GM20431 (cell line): ENCODE results near the gene TMEM129.
"Not testable (repeated sequence)": the region's sequence is repeated elsewhere in the genome, so short reads cannot be mapped to it uniquely, and the experiment has no call there.

Experiments used
- in situ Hi-C: fragments of 300-500 bp; cut with MseI, MboI; formaldehyde crosslinking; loops from one replicate; pipeline ENCODE4 v1.15.0; 2020; ENCODE audit warnings: low sequenced_read_pairs; ENCODE audit not compliant: unreplicated experiment

The TMEM129 gene

DNA sequence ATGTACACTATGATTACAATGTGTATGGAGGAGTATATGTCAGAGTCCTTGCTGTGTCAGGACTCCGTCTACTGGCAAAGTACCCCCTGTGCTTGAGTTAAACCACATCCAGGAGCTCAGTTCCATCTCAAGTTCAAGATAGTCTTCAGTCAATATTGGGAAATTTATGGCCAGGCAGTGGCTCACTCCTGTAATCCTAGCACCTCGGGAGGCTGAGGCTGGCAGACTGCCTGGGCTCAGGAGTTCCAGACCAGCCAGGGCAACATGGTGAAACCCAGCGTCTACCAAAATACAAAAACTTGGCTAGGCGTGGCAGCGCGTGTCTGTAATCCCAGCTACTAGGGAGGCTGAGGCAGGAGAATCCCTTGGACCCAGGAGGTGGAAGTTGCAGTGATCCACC lies 14.8 kb downstream of the TMEM129 start:
- in situ Hi-C loops = no loop called here

DNA sequence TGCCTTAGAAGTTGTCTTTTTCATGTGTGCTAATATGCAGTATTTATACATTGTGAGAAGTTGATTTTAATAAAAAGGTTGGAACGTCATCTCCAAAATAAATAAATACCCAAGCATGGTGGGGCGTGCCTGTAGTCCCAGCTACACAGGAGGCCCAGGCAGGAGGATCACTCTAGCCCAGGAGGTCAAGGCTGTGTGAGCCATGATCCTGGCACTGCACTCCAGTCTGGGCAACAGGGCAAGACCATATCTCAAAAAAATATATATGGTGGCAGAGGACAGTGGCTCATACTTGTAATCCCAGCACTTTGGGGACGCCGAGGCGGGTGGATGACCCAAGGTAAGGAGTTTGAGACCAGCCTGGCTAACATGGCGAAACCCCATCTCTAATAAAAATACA lies 15.4 kb downstream of the TMEM129 start:
- in situ Hi-C loops = no loop called here

DNA sequence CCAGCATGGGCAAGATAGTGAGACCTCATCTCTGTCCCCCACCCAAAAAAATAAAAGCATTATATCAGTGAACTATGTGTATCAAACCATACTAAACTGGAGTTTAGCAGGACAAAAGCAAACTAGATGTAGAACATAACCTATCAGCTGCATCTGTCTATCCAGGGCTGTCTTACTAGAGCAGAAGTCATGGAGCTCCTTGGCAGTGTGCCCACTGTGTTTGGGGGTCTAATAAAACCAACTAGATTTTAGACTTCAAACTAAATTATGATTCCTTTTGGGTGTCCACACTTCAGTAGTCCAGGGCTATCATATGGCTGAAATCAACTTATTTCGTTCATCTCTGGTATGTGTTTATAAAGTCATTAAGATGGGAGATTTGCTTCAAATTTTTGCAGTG lies 17.3 kb downstream of the TMEM129 start:
- in situ Hi-C loops = no loop called here

DNA sequence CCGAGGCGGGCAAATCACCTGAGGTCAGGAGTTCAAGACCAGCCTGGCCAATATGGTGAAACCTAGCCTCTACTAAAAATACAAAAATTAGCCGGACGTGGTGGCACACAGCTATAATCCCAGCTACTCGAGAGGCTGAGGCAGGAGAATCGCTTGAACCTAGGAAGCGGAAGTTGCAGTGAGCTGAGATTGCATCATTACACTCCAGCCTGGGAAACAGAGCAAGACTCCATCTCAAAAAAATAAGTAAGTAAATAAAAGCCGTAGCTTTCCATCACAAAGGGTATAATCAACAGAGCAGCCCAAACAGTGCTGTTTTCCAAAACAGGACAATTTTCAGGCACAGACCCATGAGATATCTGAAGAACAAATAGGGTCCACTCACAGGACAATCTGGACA lies 19.5 kb downstream of the TMEM129 start:
- in situ Hi-C loops = not testable (repeated sequence)

DNA sequence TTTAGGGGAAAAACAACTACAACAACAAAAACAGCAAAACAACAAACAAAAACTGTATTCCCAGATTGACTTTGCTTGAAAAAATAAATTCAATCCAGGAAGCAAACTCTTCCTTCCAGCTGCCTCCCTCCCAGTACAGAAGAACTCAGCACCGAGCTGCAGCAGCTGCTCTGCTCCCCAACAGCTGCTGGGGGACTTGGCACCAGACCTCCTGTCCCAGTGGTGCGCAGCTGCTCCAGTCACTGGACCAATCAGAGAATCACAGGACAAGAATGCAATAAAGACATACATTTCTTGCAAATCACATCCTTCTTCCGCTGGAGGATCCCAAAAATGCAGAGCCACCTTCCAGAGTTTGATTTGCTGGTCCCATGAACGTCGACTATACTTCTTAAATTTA lies 25.2 kb downstream of the TMEM129 start:
- in situ Hi-C loops = no loop called here

DNA sequence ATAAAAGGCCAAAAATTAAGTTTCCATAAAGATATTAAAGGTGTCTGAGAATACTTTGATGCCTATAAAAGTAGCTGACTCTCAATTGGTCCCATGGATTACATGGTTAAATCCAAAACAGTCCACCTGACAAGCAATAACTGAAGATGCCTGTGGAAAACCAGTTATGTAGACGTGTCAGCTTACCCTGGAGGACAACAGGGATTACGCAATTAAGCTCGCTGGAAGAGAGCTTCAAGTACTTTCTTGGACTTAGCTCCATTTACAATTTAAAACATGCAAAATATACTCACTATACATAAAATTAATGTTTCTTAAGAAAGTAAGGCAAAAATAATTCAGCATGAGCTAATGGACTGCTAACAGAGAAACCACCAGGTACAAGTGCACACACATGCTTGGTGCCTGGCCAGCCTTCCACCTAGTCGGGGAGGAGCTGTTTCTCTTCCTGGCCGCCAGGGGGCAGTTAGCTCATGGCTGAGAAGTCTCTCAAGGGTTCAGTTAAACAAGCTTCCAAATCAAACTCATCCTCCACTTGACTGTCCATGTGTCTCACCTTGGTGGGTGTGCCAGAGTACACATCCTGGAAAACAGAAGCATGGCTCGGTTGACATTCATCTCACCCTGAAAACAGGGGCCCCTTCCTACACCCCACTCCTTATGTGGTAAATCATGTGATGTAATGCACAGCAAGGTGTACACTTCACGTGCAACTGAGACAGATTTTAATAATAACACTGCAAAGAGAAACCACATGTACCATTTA lies 27.8 kb downstream of the TMEM129 start:
- in situ Hi-C loops = no loop called here

DNA sequence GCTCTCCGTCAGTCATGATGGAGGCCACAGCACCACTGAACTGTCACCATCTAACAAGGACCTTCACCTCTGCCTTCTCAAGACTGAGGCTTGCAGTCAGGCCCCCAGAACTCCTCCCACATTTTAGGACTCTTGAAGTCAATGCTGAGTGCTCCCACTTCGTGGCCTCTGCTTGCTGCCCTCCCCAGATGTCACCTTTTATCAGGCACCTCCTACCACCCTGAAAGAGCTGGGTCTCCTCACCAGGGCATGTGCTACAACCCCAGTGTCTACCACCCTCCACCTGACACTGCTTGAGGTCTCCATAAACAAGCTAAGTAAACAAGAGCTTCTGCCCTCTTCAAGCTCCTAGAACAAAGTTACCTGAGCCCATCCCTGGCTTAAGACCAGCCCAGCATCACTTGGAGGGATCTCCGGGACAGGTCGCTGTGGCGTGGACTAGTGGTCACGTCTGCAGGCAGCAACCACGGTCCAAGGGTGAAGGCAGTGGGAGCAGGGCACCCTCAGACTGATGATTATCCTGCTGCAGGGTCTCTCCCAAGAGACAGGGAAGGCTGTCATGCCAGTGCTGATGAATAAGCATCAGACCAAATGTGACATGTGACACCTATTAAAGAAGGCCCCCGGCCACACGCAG lies 29.3 kb downstream of the TMEM129 start:
- in situ Hi-C loops = no loop called here

DNA sequence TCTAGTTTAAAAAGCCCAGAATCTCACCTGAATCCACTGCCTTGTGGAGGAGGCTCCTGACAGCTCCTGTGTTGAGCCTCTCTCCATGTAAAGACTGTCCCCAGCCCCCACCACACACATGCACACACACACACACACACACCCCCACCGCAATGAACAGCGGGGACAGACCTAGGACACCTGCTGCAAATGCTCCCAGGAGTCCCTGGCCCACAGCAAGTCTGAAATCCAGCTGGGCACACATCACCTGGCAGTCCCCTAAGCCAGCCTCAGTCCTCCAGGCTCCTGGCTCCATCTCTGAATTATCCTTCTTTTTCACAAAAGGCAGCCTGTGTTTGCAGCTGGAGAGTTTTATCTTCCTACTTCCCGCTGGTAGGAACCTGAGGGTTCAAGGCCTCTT lies 30.4 kb downstream of the TMEM129 start:
- in situ Hi-C loops = no loop called here

DNA sequence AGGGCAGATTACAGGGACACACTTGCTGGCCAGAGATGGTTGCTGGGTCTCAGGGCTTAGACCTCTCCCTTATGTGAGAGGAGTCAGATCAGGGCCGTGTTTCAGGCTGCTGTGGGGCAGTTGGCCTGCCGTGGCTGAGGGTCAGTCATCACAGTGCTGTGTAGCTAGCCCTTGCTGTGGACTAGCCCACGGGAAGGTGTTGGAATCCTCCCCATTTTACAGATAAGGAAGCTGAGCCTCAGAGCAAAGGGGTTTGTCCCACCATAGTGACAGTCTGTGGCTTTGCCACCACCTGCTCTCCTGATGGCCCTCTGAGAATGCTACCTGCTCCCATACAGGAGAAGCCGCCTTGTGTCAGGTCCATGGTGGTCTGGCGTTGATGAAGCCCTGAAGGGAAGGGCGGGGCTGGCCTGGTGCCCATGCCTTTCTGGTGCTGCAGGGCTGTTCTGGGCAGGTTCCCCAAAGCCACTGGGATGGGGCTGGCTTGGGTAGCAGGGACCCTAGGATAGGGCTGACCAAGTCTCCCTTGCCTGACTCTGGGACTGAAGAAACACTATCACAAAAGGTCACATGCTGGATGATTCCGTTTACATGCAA lies 34.6 kb downstream of the TMEM129 start:
- in situ Hi-C loops = no loop called here

DNA sequence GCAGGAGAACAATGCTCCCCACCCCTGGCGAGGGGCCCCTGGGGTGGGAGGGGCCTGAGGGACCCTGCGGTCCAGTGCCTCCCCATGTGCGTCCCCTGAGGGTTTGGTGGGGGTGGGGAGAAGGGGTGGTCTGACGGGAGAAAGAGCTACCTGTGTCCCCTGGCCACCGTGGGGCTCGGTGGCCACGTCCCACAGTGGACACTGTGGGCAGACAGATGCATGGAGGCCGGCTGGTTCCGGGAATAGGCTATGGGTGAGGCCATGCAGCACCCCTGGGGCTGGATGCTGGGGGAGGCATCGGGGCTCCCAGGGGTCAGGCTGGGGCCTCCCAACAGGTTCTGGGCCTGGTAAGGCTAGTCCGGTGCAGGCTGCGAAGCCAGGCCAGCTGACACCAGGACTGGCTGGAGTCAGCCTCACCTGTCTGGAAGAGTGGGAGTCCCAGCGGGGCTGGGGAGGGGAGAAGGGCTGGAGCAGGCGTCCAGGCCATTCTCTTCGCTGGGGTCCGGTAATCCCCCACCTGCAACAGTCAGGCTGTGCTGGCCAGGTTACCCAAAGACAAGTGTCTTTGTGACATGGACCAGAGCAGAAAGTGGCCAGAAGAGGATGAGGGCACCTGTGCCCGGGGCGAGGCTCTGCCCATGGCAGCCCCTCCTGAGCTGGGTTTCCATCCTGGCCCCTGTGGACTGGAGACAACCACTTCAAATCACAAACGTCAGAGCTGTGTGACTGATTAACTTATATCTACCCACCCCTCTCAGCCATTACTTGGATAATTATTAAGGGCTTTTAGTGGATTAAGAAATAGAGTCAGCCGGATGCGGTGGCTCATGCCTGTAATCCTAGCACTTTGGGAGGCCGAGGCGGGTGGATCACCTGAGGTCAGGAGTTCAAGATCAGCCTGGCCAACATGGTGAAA lies 35.6 kb downstream of the TMEM129 start:
- in situ Hi-C loops = no loop called here

DNA sequence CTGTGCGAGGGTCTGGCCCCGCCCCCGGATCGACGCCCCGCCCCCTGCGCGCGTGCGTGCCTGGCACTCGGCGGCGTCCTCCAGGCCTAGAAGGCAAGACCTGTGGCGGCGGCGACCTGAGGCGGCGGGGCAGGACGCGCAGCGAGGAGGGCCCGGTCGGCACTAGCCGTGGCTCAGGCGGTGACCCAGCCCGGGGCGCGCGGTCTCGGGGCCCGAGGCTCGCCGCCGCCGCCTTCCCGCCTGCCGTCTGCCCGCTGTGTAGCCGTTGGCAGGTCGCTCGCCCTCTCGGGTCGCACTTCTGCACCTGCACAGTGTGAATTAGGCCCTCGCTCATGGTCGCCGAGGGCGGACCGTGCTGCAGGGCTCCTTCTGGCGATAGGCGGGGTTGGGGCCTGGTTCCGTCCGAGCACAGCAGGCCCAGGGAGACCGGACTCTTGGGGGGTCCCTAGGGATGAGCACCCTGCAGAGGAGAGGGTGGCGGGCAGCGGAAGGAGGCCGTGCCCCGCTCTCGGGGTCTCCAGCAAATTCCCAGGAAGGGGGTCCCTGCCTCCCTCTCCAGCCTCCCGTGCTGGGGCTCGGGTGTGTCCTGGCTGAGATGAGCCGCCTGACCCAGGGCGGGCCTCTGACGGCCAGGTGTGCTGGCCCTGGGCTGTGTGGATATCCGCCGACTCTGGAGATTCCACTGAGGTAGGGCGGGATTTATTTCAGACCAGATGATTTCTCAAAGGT lies 36.5 kb downstream of the TMEM129 start:
- in situ Hi-C loops = no loop called here

DNA sequence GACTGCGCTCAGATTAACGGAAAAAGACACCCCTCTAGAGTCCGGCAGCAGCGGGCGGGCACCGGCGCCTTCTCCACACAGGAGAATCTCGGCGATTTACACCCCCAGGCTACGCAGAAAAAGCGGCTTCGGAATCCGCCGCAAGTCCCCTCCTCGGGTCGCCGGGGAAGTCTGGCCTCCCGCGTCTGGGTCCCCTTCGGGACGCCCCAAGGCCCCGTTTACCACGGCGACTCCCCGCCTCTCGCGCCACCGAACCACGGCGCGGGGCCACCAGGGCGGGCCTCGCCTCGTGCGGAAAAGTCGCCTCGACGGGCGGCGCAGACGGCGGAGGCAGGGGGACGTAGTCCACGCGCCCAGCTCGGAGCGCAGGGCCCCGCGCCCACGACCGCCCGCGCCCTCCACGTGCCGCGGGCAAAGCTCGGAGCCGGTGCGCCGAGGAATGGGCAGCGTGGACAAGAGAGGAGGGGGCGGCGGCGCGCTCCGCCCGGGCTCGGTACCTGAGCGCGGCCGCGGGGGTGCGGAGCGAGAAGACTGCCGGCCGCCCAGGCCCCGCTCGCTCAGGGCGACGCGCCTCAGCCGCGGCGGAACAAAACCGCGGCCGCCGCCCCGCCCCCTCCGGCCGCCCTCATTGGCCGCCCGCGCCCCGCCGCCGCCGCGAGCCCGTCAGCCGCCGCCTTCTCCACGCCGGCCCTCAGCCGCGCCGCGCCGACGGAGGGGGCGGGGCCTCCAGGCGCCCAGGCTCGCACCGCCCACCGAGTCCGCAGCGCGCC lies 37.2 kb downstream of the TMEM129 start, which contains the start of gene FAM53A:
FAM53A (minus strand) TSS at position 578 of the 770 bp plus-strand sequence. CDS start 15,572 bp downstream, outside the sequence.
- in situ Hi-C loops = no loop called here

DNA sequence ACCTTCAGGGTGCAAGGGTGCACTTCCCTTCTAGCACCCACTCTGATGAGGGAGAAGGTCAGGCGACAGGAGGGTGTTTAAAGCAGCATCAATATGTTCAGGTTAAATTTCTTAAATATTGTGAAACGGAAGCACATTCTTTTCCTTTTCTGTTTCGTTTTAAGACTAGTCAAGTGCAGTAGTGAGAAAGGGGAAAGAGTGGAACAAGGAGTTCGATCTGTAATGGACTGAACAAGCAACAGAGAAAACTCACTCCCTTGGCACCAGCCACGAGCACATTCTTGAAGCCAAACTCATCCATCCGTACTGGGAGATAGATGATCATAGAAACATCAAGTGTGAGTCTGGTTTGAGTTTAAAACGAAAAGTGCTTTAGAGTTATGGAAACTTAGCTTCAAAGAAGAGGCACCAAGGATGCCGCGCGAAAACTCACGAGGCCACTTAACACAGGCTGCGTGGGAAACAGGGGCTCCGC lies 37.8 kb downstream of the TMEM129 start:
- in situ Hi-C loops = no loop called here

DNA sequence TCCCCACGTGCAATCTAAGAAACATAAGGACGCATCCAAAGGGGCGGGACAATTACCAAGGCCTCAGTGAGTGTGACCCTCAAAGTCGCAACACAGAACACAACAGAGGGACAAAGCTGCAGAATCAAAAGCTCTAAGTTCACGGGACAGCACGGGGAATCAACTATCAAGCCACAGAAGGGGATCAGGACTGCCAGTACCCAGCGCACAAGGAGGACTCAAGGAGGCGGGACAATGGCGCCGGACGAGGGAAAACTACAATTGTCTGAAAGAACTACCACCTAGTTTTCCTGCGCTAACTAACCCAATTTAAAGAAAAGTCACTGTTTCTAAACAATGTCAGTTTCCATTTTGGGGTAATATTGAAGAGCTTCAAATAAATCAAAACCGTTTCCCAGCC lies 38.3 kb downstream of the TMEM129 start:
- in situ Hi-C loops = no loop called here

DNA sequence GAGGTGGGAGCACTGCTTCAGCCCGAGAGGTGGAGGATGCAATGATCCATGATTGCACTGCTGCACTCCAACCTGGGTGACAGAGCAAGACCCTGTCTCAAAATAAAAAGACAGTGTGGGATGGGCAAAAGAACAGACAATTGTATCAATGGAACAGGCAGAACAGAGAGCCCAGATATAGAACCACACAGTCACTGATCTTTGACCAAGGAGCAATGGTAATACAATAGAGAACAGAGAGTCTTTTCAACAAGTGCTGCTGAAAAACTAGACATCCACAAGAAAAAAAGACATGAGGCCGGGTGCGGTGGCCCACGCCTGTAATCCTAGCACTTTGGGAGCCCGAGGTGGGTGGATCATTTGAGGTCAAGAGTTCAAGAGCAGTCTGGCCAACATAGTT lies 42.9 kb downstream of the TMEM129 start:
- in situ Hi-C loops = no loop called here

DNA sequence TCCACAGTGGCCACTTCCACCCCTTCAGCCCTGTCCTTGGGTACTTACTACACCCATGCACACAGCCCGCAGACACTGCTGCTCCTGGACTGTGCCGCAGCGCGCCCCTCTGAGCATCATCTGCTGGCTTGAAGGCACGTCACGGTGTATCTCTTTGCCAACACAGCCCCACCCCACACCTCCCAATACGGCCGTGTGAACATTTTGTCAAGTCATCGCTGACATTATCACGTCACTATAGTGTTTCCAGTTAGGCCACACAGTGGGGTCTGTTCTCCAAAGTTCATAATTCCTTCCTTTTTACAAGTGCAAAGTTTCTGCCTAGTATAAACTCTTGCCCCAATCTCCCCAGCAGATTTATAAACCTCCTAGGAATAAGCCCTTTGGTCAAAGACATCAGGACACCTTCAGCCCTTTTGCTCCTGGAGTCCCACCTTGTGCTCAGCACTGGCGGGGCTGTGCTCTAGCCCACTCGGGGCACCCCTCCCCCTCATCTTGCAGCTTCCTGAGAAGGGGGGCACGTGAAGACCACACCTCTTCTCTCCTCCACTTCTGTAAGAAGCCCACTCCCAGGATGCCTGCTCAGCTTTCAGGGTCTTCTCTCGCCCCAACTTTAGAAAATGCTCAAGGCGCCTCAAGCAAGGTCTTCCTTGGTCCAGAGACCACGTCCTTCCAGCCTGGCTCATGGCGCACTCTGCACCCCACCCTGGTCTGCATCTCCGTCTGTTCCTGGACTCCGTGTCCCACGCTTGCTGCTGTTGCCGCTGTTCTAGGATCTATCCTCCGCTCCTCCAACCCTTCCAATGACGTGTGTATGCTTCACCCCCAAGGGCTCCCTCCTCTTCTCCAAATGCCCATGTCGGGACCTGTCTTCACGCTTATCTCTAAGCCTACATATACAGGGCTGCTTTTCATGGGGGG lies 44.3 kb downstream of the TMEM129 start:
- in situ Hi-C loops = no loop called here

DNA sequence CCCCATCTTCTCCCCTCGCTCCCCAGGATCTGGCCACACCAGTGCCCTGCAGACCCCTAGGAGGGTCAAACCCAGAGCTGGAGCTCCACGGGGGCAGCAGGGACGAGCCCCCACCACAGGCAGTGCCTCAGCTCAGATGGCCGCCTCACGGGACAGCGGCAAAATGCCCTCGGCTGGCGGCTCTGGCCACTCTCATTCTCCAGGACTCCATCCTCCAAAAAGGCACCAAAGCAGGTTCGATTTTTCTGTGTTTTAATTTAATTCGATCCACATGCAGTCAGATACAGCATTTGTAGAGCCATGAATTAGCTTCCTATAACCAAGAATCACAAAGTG lies 45.4 kb downstream of the TMEM129 start:
- in situ Hi-C loops = no loop called here
